Measurements from ENCODE around the gene IMPDH2.

Gene IMPDH2

GRCh38 chr3:49028673-49029562, at the start of gene IMPDH2:
IMPDH2 (minus strand) TSS chr3:49029398; CDS start chr3:49029350, 48 bp downstream.
- DNase-seq, result peak; percentile 92

- DNase-seq, result no peak
These were observed 47.4 kb upstream of the IMPDH2 start for GRCh38 chr3:49076646-49077045.

DNA sequence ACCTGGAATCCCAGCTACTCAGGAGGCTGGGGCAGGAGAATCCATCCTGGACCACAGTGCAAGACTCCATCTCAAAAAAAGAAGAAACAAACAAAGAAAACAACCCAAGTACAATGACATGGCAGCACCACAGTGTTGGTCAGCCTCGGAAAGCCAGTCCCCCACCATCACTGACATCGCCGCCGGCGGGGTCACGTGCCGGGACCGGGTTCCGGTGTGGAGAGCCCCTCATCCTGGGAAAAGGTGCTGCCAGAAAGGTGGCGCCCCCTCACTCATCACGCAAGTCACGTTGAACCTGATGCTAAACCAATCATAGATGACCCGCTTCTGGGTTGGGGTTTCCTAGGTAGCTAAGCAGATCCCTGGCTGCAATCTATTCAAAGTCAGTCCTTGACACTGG, 46.9 kb upstream of the IMPDH2 start:
- DNase-seq, result no peak

GRCh38 chr3:49058011-49058410, 28.8 kb upstream of the IMPDH2 start:
- DNase-seq, result no peak

DNA sequence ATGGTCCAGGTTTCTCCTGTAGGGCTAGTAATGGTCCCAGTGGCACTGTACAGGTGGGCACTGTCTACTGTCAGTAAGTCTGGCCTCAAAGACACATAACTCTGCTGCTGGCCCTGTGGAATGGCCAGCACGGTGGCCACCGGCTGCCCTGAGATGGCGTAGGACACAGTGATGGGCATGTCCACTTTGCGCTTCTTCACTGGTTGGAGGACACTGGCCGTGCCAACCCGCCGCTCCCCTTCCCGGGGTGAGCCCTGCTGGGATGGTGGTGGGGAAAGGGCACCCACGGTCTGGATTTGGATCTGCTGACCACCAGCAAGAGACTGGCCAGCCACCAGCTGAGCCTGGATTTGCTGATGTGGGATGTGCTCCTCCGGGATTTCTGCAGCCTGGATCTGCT, 28.1 kb upstream of the IMPDH2 start:
- DNase-seq, result no peak

DNA sequence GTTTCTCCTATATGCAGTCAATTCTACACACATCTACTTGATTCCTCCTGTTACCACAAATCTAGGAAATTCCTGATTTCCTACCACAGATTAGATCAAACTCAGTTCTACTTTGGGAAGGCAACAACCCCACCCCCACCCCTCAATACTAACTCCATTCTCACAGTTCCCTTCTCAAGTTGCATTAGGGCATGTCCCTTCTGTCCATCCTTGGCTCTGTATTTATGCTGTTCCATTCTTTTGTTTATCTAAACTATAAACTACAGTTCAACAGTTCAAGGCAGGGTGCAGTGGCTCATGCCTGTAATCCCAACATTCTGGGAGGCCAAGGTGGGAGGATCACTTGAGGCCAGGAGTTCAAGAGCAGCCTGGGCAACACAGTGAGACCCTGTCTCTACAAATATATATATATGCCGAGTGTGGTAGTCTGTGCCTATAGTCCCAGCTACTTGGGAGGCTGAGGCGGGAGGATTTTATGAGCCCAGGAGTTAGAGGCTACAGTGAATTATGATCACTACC, 25.2 kb upstream of the IMPDH2 start:
- DNase-seq, result no peak

GRCh38 chr3:49053543-49053942, 24.3 kb upstream of the IMPDH2 start:
- DNase-seq, result no peak

DNA sequence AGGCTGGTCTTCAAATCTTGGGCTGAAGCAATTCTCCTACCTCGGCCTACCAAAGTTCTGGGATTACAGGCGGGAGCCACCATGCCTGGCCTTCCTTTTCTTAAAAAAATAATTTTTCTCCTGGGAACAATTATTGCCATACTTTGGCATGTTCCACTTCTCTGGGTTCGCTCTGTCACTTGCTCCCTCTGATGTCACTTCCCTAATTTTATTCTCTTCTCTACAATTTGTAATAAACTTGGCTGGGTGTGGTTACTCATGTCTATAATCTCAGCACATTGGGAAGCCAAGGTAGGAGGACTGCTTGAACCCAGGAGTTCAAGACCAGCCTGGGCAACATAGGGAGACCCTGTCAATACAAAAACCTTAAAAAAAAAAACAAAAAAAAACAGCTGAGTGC, 6.1 kb upstream of the IMPDH2 start:
- no peak for DNase-seq

DNA sequence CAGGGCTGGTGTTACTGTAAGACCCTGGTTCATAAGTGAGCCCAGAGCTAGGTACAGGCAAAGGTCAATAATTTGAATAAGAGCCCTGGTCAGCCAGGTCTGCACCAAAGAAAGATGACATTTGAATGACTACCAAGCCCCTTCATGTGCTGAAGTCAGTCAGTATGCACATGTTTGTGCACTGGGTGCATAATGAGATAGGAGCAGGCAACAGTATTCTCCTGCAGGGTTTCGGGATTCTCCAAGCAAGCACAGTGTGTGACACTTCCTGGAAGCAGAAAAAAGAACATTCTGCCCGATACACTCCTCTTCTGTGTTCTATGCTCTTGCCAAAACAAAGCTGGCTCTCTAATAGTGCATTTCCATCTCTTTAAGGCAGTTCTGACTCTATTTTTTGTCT, 5.5 kb upstream of the IMPDH2 start:
- no peak for DNase-seq

- no peak for DNase-seq
These were observed 3.6 kb upstream of the IMPDH2 start for GRCh38 chr3:49032646-49033304.

- no peak for DNase-seq
These were observed 1.1 kb upstream of the IMPDH2 start for GRCh38 chr3:49030321-49030720.

DNA sequence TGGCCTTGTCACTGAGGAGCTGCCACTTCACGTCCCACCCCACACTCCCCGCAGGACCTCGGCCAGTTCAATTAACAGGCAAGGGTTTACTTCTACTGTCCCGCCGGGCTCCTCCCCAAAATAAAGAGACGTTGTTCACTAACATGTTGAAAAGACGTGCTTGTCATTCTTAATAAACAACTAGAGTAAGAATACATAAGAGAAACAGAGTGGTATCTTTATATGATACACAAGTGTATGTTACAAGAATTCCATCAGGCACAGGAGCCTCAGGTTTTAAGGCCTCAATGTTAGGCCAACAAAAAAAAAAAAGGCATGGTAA, 326 bp upstream of the IMPDH2 start:
- no peak for DNase-seq

DNA sequence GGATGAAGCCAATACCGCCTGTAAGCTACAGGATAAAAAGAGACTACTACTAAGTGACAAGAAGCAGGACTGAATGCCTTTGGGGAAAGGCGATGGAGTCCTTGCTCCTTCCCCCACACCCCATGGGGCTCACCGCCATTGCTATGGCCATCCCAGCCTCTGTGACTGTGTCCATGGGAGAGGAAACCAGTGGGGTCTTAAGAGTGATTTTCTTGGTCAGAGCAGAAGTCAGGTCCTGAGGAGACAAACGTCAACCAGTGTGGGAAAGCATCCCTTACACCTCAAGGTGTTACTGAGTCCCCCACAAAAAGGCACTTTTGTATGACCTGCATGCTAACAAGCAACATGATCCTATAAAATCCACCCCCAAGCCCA, 913 bp downstream of the IMPDH2 start:
- DNase-seq, result no peak

DNA sequence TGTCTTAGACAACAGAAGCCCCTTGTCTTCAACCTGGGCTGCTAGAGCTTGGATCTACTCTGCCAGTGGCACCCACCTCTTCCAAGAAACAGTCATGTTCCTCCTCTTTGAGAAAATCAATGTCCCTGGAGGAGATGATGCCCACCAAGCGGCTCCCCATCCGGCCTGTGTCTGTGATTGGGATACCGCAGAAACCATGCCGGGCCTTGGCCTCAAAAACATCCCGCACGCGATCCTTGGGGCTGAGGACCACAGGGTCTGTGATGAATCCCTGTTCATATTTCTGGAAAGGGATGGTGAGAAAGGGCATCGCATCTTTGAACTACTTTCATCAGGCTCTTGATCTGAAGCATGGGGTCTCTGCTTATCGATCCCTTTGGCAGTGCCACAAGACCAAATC, 1.6 kb downstream of the IMPDH2 start:
- no peak for DNase-seq

GRCh38 chr3:49026536-49026935, 2.7 kb downstream of the IMPDH2 start:
- no peak for DNase-seq

DNA sequence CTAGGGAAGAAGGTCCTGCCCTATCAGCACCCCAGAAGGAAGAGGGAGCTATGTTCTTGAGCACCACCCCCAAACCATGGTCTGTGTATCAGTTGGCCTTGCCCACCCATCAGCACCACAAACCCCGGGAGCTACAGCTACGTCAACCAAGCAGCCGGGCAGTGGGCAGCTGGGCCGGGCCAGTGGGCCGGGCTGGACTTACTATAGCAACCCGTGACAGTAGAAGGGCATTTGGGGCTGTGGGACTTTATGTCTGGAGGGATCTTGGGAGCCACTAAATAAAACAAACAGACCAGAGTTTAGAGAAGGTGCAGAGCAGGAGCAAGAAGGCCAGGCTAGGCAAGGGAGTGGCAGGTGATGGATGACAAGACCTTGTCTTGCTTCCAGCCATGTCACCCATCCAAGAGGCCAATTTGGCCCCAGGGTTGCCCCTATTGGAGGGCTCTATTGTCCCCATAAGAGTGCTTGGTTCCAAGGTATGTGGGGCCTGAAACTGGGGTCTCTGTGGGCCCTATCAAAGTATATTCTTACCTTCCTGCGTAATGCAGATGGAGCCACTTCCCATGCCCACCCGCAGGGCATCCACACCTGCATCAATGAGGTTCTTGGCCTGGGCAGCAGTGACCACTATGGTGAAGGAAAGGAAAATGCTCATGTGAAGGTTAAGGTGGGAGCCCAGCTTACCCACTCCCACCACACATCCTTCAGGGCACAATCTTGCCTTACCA, 3.2 kb downstream of the IMPDH2 start:
- DNase-seq, result no peak

- no peak for DNase-seq
These were observed 4.0 kb downstream of the IMPDH2 start for GRCh38 chr3:49025005-49025792.

DNA sequence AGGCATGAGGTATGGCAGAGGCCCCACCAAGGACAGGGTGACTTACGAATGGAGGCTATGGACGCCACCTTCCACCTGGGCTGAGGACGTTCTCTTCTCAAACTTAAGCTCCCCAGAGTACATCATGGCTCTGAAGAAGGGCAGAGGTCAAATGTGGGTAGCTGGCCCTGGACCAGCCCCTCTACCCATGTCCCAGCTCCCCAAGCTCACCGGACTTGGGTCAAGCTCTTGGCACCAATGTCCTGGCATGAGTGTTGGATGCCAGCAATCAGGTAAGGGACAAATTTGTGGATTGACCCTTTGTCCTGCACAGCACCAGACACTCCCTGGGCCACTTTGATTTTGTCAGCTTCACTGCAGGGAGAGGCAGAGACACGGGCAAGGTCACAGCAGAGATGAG, 4.7 kb downstream of the IMPDH2 start:
- no peak for DNase-seq

DNA sequence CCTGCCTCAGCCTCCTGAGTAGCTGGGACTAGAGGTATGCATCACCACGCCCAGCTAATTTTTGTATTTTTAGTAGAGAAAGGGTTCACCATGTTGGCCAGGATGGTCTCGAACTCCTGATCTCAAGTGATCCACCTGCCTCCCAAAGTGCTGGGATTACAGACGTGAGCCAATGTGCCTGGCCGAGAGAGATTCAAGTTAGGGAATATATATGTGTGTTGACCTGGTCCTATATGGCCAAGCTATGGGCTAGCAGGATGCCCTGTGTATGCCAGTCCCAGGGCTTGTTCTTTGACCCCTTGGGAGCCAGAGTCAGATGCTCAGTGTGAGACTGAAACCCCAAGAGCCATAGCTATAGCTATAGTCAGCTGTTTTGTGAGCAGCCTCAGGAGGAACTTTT, 5.4 kb downstream of the IMPDH2 start:
- DNase-seq, result no peak

DNA sequence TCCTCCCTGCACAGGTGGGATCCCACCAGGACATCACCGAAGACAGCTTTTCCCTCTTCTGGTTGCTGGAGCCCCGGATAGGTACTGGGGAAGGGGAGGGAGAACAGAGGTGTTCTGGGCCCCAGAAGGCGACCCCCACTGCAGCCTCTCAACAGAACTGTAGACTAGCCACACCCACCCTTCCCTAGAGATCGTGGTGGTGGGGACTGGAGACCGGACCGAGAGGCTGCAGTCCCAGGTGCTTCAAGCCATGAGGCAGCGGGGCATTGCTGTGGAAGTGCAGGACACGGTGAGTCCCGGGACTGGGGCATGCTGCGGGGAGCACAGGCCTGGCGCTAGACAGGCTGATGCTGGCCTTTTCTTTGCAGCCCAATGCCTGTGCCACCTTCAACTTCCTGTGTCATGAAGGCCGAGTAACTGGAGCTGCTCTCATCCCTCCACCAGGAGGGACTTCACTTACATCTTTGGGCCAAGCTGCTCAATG, 6.5 kb downstream of the IMPDH2 start:
- DNase-seq, result no peak

DNA sequence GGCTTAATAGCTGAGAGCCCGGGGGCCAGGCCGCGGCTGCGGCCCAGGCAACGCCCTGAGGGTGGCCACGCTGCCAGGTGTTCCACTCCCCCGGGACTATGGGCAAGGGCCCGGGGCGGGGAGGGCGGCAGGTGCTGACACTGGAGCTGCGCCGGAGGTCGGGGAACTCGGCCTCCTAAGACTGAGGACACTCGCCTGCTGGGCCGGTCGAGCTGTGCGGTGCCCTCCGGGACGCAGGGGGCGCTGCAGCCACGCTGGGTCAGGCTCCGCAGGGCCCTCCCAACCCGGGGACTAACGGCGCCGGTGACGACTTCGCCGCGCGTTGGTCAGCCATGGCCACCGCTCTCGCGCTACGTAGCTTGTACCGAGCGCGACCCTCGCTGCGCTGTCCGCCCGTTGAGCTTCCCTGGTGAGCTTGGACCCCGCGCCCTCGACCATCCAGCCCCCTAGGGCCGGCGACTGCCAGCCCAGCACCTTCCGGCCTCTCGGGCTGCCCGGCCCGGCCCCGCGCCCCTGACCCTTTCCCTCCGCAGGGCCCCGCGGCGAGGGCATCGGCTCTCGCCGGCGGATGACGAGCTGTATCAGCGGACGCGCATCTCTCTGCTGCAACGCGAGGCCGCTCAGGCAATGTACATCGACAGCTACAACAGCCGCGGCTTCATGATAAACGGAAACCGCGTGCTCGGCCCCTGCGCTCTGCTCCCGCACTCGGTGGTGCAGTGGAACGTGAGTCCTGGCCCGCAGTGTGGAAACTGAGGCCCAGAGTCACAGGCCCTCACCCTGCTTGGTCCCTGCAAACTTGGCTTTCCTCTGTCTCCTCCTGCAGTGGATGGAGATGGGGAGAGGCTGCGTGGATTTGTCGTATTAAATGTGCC, 7.1 kb downstream of the IMPDH2 start, which contains the start of gene NDUFAF3:
Gene NDUFAF3, plus strand, starts transcription at position 309 of the 875 bp plus-strand sequence. Its CDS starts 24 bp downstream, at position 333.
- peak; percentile 95 for DNase-seq
